ENCODE results near the gene MGLL.

Gene MGLL

GRCh38 chr3:127716384-127716783 is 105.9 kb downstream of the MGLL start:
- no peak for DNase-seq (ENCODE audit: low read depth)
- no peak overlapping the region for H3K4me3 ChIP-seq (ENCODE audit: control insufficient read depth, low read depth, low read length)
- TF ChIP-seq CTCF (conservative IDR thresholded peaks at IDR 0.05; ENCODE audit: control insufficient read depth, insufficient read depth, low read depth, low read length), result no peak

GRCh38 chr3:127715532-127715931 is 106.8 kb downstream of the MGLL start:
- no peak for TF ChIP-seq CTCF (conservative IDR thresholded peaks at IDR 0.05; ENCODE audit: control insufficient read depth, insufficient read depth, low read depth, low read length)
- DNase-seq (ENCODE audit: low read depth), result no peak
- no peak overlapping the region for H3K4me3 ChIP-seq (ENCODE audit: control insufficient read depth, low read depth, low read length)

GRCh38 chr3:127714866-127715265 is 107.4 kb downstream of the MGLL start:
- TF ChIP-seq CTCF (conservative IDR thresholded peaks at IDR 0.05; ENCODE audit: control insufficient read depth, insufficient read depth, low read depth, low read length), result no peak
- no peak for DNase-seq (ENCODE audit: low read depth)
- H3K4me3 ChIP-seq (ENCODE audit: control insufficient read depth, low read depth, low read length), result no peak overlapping the region

GRCh38 chr3:127714125-127714571 is 108.2 kb downstream of the MGLL start:
- TF ChIP-seq CTCF (conservative IDR thresholded peaks at IDR 0.05; ENCODE audit: control insufficient read depth, insufficient read depth, low read depth, low read length), result no peak
- H3K4me3 ChIP-seq (ENCODE audit: control insufficient read depth, low read depth, low read length), result no peak overlapping the region
- no peak for DNase-seq (ENCODE audit: low read depth)

- H3K4me3 ChIP-seq (ENCODE audit: control insufficient read depth, low read depth, low read length), result no peak overlapping the region
- DNase-seq (ENCODE audit: low read depth), result no peak
- TF ChIP-seq CTCF (conservative IDR thresholded peaks at IDR 0.05; ENCODE audit: control insufficient read depth, insufficient read depth, low read depth, low read length), result no peak
These were observed 109.2 kb downstream of the MGLL start for GRCh38 chr3:127712881-127713771.

- H3K4me3 ChIP-seq (ENCODE audit: control insufficient read depth, low read depth, low read length), result no peak overlapping the region
- TF ChIP-seq CTCF (conservative IDR thresholded peaks at IDR 0.05; ENCODE audit: control insufficient read depth, insufficient read depth, low read depth, low read length), result no peak
- no peak for DNase-seq (ENCODE audit: low read depth)
These were observed 109.9 kb downstream of the MGLL start for GRCh38 chr3:127712461-127712860.
